ENCODE results near the gene EPAS1. TPM values are rescaled to one million over a fixed set of nuclear protein-coding genes. Genes with fewer than 3 reads are reported as not detected.

Gene EPAS1
- total RNA-seq, 1 experiment from 2014 or later: 55.9 TPM

- H3K79me2 ChIP-seq (ENCODE audit: insufficient read depth, low read length): no peaks in the 10 kb centered on the region
- H3K9me3 ChIP-seq (ENCODE audit: control insufficient read depth in 1 of 2, insufficient read depth in 1 of 2, low read depth in 1 of 2, low read length in 2 of 2): 0 out of 4 replicates have a peak, but pooled peaks cover 0 to 9% of the 10 kb centered on the region in 2 experiments
- H3K9ac ChIP-seq (ENCODE audit: low read length): no peak overlapping the region
- no peaks in the 10 kb centered on the region for H3K27me3 ChIP-seq (ENCODE audit: insufficient read depth, low read length)
- no peak for DNase-seq (ENCODE audit: low read depth, low spot score)
- no peaks in the 10 kb centered on the region for H3K9me2 ChIP-seq (ENCODE audit: insufficient read depth)
- TF ChIP-seq ELF1 (IDR thresholded peaks at IDR 0.05; ENCODE audit: borderline replicate concordance, low read depth) (no peak), TCF7L2 (IDR thresholded peaks at IDR 0.05; ENCODE audit: borderline replicate concordance, extremely low read depth, insufficient read depth, insufficient read length) (no peak), EZH2phosphoT487 (IDR thresholded peaks at IDR 0.05; ENCODE audit: borderline replicate concordance) (no peak), ZNF274 (IDR thresholded peaks at IDR 0.05; ENCODE audit: low read depth, low read length) (no peak), EZH2 (IDR thresholded peaks at IDR 0.05) (no peak), SIN3A (IDR thresholded peaks at IDR 0.05; ENCODE audit: low read depth) (no peak), FOSL1 (IDR thresholded peaks at IDR 0.05; ENCODE audit: low read depth) (no peak), MAX (IDR thresholded peaks at IDR 0.05) (no peak)
- TF ChIP-seq, protein P1, sequence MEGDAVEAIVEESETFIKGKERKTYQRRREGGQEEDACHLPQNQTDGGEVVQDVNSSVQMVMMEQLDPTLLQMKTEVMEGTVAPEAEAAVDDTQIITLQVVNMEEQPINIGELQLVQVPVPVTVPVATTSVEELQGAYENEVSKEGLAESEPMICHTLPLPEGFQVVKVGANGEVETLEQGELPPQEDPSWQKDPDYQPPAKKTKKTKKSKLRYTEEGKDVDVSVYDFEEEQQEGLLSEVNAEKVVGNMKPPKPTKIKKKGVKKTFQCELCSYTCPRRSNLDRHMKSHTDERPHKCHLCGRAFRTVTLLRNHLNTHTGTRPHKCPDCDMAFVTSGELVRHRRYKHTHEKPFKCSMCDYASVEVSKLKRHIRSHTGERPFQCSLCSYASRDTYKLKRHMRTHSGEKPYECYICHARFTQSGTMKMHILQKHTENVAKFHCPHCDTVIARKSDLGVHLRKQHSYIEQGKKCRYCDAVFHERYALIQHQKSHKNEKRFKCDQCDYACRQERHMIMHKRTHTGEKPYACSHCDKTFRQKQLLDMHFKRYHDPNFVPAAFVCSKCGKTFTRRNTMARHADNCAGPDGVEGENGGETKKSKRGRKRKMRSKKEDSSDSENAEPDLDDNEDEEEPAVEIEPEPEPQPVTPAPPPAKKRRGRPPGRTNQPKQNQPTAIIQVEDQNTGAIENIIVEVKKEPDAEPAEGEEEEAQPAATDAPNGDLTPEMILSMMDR (IDR thresholded peaks at IDR 0.05 in 2 of 3, conservative IDR thresholded peaks at IDR 0.05 in 1 of 3; ENCODE audit: borderline replicate concordance in 1 of 3, insufficient read depth in 1 of 3, low read depth in 2 of 3, low read length in 2 of 3): no peak
- RAD21 ChIA-PET (ENCODE audit: low non-redundant PET in 1 of 2, low total read pairs in 2 of 2, uncharacterized antibody in 2 of 2, unreplicated experiment in 2 of 2): no interaction called here
- H3K27ac ChIP-seq (ENCODE audit: low read depth, low read length): no peak overlapping the region
- no peak overlapping the region for H3K4me2 ChIP-seq (ENCODE audit: low read length)
- POLR2A ChIA-PET: no interaction called here
- BruUV-seq (replicated peaks): no TSS peak
- no peak for ATAC-seq
- no peak overlapping the region for H2AFZ ChIP-seq (ENCODE audit: low read depth, low read length, poor library complexity, severe bottlenecking)
- no peak overlapping the region for H3K4me3 ChIP-seq (replicated peaks in 1 of 2; ENCODE audit: low read depth in 1 of 2, low read length in 2 of 2)
- H4K20me1 ChIP-seq (ENCODE audit: insufficient read depth): no peaks in the 10 kb centered on the region
- peaks cover 0 to 10% of the 10 kb centered on the region in 2 experiments; a peak in 2 of 4 replicates for H3K4me1 ChIP-seq (ENCODE audit: control insufficient read depth in 1 of 2, insufficient read depth in 2 of 2, low read length in 2 of 2)
- intact Hi-C loops (cut with micrococcal nuclease): no loop called here
- H3K36me3 ChIP-seq (ENCODE audit: control insufficient read depth in 1 of 2, insufficient read depth in 2 of 2, low read length in 2 of 2): no peaks in the 10 kb centered on the region
- CTCF ChIA-PET: no interaction called here
Observed at GRCh38 chr2:46411985-46412384, 114.8 kb downstream of the EPAS1 start.

All from HCT116 (cell line).